WI38 (cell line): ENCODE data around the gene TPRG1L.

Source experiments
- H3K4me3 ChIP-seq: 2 replicates; pipeline ENCODE4 v1.5.1; 2011; ENCODE audit warnings: low read depth, mild to moderate bottlenecking, control low read depth, low read length
- TF ChIP-seq, protein P1 (sequence below): IDR thresholded peaks from 2 replicates; pipeline ENCODE4 v1.5.1; 2012; ENCODE audit warnings: low read depth, mild to moderate bottlenecking, control low read depth, low read length

The TPRG1L gene

GRCh38 chr1:3600354-3600753 is 24.5 kb upstream of the TPRG1L start:
- TF ChIP-seq, protein P1, sequence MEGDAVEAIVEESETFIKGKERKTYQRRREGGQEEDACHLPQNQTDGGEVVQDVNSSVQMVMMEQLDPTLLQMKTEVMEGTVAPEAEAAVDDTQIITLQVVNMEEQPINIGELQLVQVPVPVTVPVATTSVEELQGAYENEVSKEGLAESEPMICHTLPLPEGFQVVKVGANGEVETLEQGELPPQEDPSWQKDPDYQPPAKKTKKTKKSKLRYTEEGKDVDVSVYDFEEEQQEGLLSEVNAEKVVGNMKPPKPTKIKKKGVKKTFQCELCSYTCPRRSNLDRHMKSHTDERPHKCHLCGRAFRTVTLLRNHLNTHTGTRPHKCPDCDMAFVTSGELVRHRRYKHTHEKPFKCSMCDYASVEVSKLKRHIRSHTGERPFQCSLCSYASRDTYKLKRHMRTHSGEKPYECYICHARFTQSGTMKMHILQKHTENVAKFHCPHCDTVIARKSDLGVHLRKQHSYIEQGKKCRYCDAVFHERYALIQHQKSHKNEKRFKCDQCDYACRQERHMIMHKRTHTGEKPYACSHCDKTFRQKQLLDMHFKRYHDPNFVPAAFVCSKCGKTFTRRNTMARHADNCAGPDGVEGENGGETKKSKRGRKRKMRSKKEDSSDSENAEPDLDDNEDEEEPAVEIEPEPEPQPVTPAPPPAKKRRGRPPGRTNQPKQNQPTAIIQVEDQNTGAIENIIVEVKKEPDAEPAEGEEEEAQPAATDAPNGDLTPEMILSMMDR = no peak
- no peak overlapping the region for H3K4me3 ChIP-seq

- TF ChIP-seq, protein P1 = no peak
- H3K4me3 ChIP-seq = no peak overlapping the region
These were observed 23.1 kb upstream of the TPRG1L start for GRCh38 chr1:3601743-3602142.

GRCh38 chr1:3602375-3602774 is 22.4 kb upstream of the TPRG1L start:
- no peak overlapping the region for H3K4me3 ChIP-seq
- TF ChIP-seq, protein P1 = no peak

DNA sequence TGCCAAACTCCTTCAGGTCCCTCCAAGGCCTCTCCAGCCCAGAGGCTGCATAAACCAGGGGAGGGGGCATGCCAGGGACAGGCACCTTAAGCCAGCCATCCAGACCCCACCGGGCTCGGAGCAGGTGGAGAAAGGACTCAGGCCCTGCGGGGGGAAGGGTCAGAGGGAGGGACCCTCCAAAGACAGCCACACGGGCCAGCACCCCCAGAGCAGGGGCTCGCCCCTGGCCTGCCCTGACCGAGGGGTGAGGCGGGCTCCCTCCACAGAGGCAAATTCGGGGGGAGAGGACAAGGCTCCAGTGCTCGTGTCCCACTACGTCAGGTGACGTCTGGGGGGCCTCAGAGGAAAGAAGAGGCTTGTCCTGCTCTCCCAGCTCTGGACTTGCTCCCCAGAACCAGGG is 21.7 kb upstream of the TPRG1L start:
- TF ChIP-seq, protein P1 = no peak
- no peak overlapping the region for H3K4me3 ChIP-seq

GRCh38 chr1:3603571-3604467 is 21.0 kb upstream of the TPRG1L start:
- H3K4me3 ChIP-seq = no peak overlapping the region
- TF ChIP-seq, protein P1 = no peak

DNA sequence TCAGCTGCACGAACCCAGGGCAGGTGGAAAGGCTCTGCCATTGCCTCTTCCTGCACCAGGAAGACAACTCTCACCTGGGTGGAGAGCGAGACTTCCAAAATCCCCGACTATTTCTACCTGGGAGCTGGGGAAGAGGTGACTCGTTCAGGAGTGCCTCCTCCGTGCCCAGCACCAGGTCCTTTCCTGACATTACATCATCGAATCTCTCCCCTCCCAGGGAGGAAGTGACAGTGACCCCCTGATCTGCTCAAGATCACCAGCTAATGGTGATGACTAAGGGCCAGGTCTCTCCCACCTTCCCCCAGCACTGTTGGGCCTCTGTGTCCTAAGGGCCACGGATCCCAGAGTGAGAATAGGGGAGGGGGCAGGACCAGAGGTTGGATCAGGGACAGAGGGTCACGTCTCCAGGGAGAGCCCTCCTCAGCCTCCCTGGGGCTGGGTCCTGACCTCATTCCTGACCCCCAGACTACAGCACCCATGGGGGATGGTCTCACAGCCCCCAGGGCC is 20.3 kb upstream of the TPRG1L start:
- TF ChIP-seq, protein P1 = no peak
- H3K4me3 ChIP-seq = no peak overlapping the region

- TF ChIP-seq, protein P1 = no peak
- no peak overlapping the region for H3K4me3 ChIP-seq
These were observed 19.6 kb upstream of the TPRG1L start for GRCh38 chr1:3604997-3605823.
